MCF 10A (cell line): ENCODE results near the gene CFL2. TPM values are rescaled to one million over a fixed set of nuclear protein-coding genes. Genes with fewer than 3 reads are reported as not detected.
"Not testable (repeated sequence)": the region's sequence is repeated elsewhere in the genome, so short reads cannot be mapped to it uniquely, and the experiment has no call there.

Source experiments
- BruUV-seq: library from RNA; stranded (reverse); fragments of 400-500 nt; replicated peaks from 2 replicates; lab custom pipeline; 2021; lab: Mats Ljungman, UMichigan
- CTCF ChIA-PET: fragments of 300-600 bp; sonication (Branson Sonifier 250); formaldehyde crosslinking; extraction: SDS; loops from one replicate; lab custom pipeline; 2021; ENCODE audit warnings: antibody characterized with exemption, inconsistent platforms; lab: Yijun Ruan, JAX
- POLR2A ChIA-PET: fragments of 300-600, 350-650 bp; sonication (Branson Sonifier 250); formaldehyde crosslinking; extraction: SDS; loops from one replicate; lab custom pipeline; 2020; ENCODE audit warnings: antibody characterized with exemption, inconsistent platforms; lab: Yijun Ruan, JAX
- DNase-seq: peaks from one replicate; pipeline ENCODE4 v3.0.0-alpha.2; 2018; ENCODE audit not compliant: unreplicated experiment
- H3K27ac Mint-ChIP-seq: one replicate; pipeline ENCODE4 v1.8.0; 2022; ENCODE audit warnings: mild to moderate bottlenecking, low read depth, mixed read lengths; ENCODE audit not compliant: unreplicated experiment
- H3K27me3 Mint-ChIP-seq: one replicate; pipeline ENCODE4 v1.8.0; 2022; ENCODE audit warnings: mixed read lengths; ENCODE audit not compliant: insufficient read depth, unreplicated experiment
- H3K36me3 Mint-ChIP-seq: one replicate; pipeline ENCODE4 v1.8.0; 2022; ENCODE audit warnings: mild to moderate bottlenecking, moderate library complexity, mixed read lengths; ENCODE audit not compliant: insufficient read depth, unreplicated experiment
- H3K4me1 Mint-ChIP-seq: one replicate; pipeline ENCODE4 v1.8.0; 2022; ENCODE audit warnings: mixed read lengths; ENCODE audit not compliant: insufficient read depth, unreplicated experiment
- H3K4me3 Mint-ChIP-seq: one replicate; pipeline ENCODE4 v1.8.0; 2022; ENCODE audit warnings: mild to moderate bottlenecking, moderate library complexity, mixed read lengths; ENCODE audit not compliant: unreplicated experiment
- H3K9me3 Mint-ChIP-seq: one replicate; pipeline ENCODE4 v1.8.0; 2022; ENCODE audit warnings: mixed read lengths; ENCODE audit not compliant: unreplicated experiment
- intact Hi-C: fragments of 100-400 bp; cut with micrococcal nuclease; formaldehyde crosslinking; loops from 2 replicates; pipeline ENCODE4 v1.14.1; 2022
- total RNA-seq: library from RNA; stranded (reverse); gene quantifications from 2 replicates; pipeline ENCODE4 v1.2.3, GENCODE V29; 2022
- TF ChIP-seq, protein P1 (sequence below): fragments of 200-600 bp; IDR thresholded peaks from one replicate; pipeline ENCODE4 v1.8.0; 2022; ENCODE audit warnings: antibody characterized with exemption, mild to moderate bottlenecking; ENCODE audit not compliant: unreplicated experiment

The CFL2 gene
- total RNA-seq, 1 experiment from 2014 or later, result 39.7 TPM

DNA sequence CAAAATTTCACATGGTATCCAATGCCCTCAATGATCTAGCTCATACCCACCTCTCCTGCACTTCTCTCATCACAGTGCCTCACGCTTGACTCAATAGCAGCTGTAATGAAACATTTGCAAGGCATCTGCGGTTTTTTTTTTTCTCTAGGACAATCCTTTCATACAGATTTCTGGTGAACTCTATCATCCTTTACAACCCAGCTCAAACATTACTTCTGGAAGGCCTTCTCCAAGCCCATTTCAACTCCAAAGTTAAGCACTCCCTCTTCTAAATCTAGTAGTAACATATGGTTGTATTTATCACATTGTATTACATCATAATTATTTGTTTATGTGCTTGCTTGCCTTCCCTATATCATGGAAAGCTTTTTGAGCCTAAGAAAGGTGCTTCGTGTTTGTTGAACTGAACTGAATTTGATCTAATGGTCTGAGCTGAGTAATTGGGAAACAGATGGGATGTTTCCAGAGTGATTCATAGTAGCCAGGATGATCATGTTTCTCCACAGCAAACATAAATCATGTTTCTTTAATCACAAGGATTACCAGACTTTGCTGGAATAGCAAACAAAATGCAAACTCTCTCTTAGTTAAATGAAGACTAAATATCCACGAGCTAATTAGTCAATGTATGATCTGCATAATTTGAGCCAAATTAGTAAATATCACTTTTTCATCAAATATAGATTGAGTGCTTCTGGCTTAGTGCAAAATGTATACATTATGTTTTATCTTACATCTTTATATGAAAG is 14.3 kb downstream of the CFL2 start:
- ChIA-PET POLR2A (interaction anchor here (0.7 to 4.9 kb wide), 11 partner anchors 9 to 346 kb away, joined by 3 to 92 read pairs (median 6); partner anchors contain the start of genes BAZ1A, CFL2, FAM177A1 and SRP54), CTCF (interaction anchor here (0.6 to 3.6 kb wide), 7 partner anchors 8 to 422 kb away, joined by 3 to 21 read pairs (median 4); partner anchors contain the start of gene PRORP)
- Mint-ChIP-seq H3K9me3 (no peaks in the 10 kb centered on the region), H3K36me3 (no peaks in the 10 kb centered on the region), H3K27me3 (no peaks in the 10 kb centered on the region), H3K27ac (peak overlapping the region; percentile 77), H3K4me3 (peak overlapping the region; percentile 37), H3K4me1 (peaks cover 15% of the 10 kb centered on the region)
- TF ChIP-seq, protein P1, sequence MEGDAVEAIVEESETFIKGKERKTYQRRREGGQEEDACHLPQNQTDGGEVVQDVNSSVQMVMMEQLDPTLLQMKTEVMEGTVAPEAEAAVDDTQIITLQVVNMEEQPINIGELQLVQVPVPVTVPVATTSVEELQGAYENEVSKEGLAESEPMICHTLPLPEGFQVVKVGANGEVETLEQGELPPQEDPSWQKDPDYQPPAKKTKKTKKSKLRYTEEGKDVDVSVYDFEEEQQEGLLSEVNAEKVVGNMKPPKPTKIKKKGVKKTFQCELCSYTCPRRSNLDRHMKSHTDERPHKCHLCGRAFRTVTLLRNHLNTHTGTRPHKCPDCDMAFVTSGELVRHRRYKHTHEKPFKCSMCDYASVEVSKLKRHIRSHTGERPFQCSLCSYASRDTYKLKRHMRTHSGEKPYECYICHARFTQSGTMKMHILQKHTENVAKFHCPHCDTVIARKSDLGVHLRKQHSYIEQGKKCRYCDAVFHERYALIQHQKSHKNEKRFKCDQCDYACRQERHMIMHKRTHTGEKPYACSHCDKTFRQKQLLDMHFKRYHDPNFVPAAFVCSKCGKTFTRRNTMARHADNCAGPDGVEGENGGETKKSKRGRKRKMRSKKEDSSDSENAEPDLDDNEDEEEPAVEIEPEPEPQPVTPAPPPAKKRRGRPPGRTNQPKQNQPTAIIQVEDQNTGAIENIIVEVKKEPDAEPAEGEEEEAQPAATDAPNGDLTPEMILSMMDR, result no peak
- intact Hi-C loops, result no loop called here
- no TSS peak for BruUV-seq
- peak; percentile 80 for DNase-seq

- H3K27ac Mint-ChIP-seq, intact Hi-C loops, H3K4me1 Mint-ChIP-seq, DNase-seq, BruUV-seq, H3K4me3 Mint-ChIP-seq, H3K9me3 Mint-ChIP-seq, H3K27me3 Mint-ChIP-seq, H3K36me3 Mint-ChIP-seq: not testable (repeated sequence)
- ChIA-PET CTCF (interaction anchor here (0.6 to 2.5 kb wide), 2 partner anchors 16 to 29 kb away, joined by 3 to 11 read pairs; no protein-coding TSS in a partner anchor), POLR2A (interaction anchor here (1.7 kb wide), 1 partner anchor 14 kb away, joined by 3 read pairs; no protein-coding TSS in a partner anchor)
These were observed 20.2 kb downstream of the CFL2 start for GRCh38 chr14:34694216-34694615.

- TF ChIP-seq, protein P1, result no peak
- intact Hi-C loops, result no loop called here
- Mint-ChIP-seq H3K27me3 (no peaks in the 10 kb centered on the region), H3K4me3 (no peak overlapping the region), H3K27ac (peak overlapping the region; percentile 18), H3K9me3 (no peaks in the 10 kb centered on the region), H3K36me3 (no peaks in the 10 kb centered on the region), H3K4me1 (peaks cover 9% of the 10 kb centered on the region)
- ChIA-PET CTCF (interaction anchor here (0.6 to 2.5 kb wide), 4 partner anchors 10 to 30 kb away, joined by 3 to 11 read pairs (median 3); no protein-coding TSS in a partner anchor), POLR2A (interaction anchor here (0.7 to 1.7 kb wide), 4 partner anchors 9 to 33 kb away, joined by 3 to 4 read pairs (median 3); no protein-coding TSS in a partner anchor)
- peak; percentile 29 for DNase-seq
- no TSS peak for BruUV-seq
These were observed 21.0 kb downstream of the CFL2 start for GRCh38 chr14:34693228-34693939.

GRCh38 chr14:34692898-34693227 is 21.5 kb downstream of the CFL2 start:
- H3K36me3 Mint-ChIP-seq, result no peaks in the 10 kb centered on the region
- H3K27ac Mint-ChIP-seq, result peak overlapping the region; percentile 18
- CTCF ChIA-PET, result interaction anchor here (0.8 to 2.5 kb wide), 2 partner anchors 22 to 30 kb away, joined by 3 to 11 read pairs; no protein-coding TSS in a partner anchor
- POLR2A ChIA-PET, result interaction anchor here (0.7 to 1.7 kb wide), 4 partner anchors 15 to 353 kb away, joined by 3 to 4 read pairs (median 3); partner anchors contain the start of gene FAM177A1
- H3K4me3 Mint-ChIP-seq, result no peak overlapping the region
- TF ChIP-seq, protein P1, result no peak
- H3K4me1 Mint-ChIP-seq, result peaks cover 9% of the 10 kb centered on the region
- H3K9me3 Mint-ChIP-seq, result no peaks in the 10 kb centered on the region
- no peaks in the 10 kb centered on the region for H3K27me3 Mint-ChIP-seq
- BruUV-seq, result no TSS peak
- DNase-seq, result no peak
- intact Hi-C loops, result no loop called here
